HepG2 (cell line): Measurements from ENCODE around the gene TMEM114. TPM values are rescaled to one million over a fixed set of nuclear protein-coding genes. Genes with fewer than 3 reads are reported as not detected.

Experiments
- CREB1 ChIP-seq, 2 experiments: fragments of 450-650 bp in 1 of 2; IDR thresholded peaks; 2 replicates each; pipeline ENCODE4 v1.6.1; 2016 to 2017; ENCODE audit warnings: control low read depth in 1 of 2, mild to moderate bottlenecking in 1 of 2, missing compliant biosample characterization in 1 of 2, missing genetic modification characterization in 1 of 2
- HMGXB3 ChIP-seq: sonication (generic); formaldehyde crosslinking; IDR thresholded peaks from 2 replicates; pipeline ENCODE4 v1.4.0; 2020; ENCODE audit warnings: missing genetic modification reagents, borderline replicate concordance
- ZBTB40 ChIP-seq, 2 experiments: fragments of 450-650 bp in 1 of 2; sonication (generic) in 1 of 2; formaldehyde crosslinking in 1 of 2; IDR thresholded peaks; 2 replicates each; pipeline versions ENCODE4 v1.6.1 to v1.8.0; 2016 to 2022; ENCODE audit warnings: antibody characterized with exemption in 1 of 2, mild to moderate bottlenecking in 1 of 2, missing genetic modification reagents in 1 of 2
- polyA plus RNA-seq, 8 experiments: library from polyadenylated mRNA; depleted of rRNA in 3 of 8; stranded (reverse) in 7 of 8; unstranded in 1 of 8; fragments of >200 nt; fragmentation: Illumina TruSeq in 4 of 8; extraction: Trizol in 4 of 8; gene quantifications; 2 replicates each; pipeline versions ENCODE4 v1.2.1 to v1.2.3, GENCODE V29; 2011 to 2016; ENCODE audit warnings: low read depth in 4 of 8, missing spikeins in 1 of 8, mixed read lengths in 1 of 8; ENCODE audit not compliant: insufficient read depth in 1 of 8
- total RNA-seq, 5 experiments: library from RNA; depleted of rRNA; stranded (reverse); fragments of >200 nt; fragmentation: Illumina TruSeq; extraction: Trizol; gene quantifications; 2 replicates each; pipeline ENCODE4 v1.2.3, GENCODE V29; 2016; ENCODE audit warnings: low read depth in 1 of 5

The TMEM114 gene
- total and polyA plus RNA-seq, 2 of the 13 experiments (the other 11 are each of a cell fraction or from before 2014, with no cell fraction given): not detected

- TF ChIP-seq HMGXB3 (CRISPR knock-in tag) (no peak), CREB1 (IDR thresholded peaks at IDR 0.05) (0 out of 2 replicates have a peak, but pooled peaks have one; percentile 1), CREB1 (CRISPR knock-in tag; IDR thresholded peaks at IDR 0.05) (no peak), ZBTB40 (IDR thresholded peaks at IDR 0.05) (no peak), ZBTB40 (CRISPR knock-in tag; IDR thresholded peaks at IDR 0.05) (no peak)
Measured at GRCh38 chr16:8555400-8555799, 34.9 kb downstream of the TMEM114 start (continued).
